K562 (cell line): Measurements from ENCODE around the gene NUFIP2. TPM values are rescaled to one million over a fixed set of nuclear protein-coding genes. Genes with fewer than 3 reads are reported as not detected.

Experiments
- ATAC-seq: fragments of 200-7000 bp; cut with Tn5 transposase; 3 replicates; pipeline ENCODE4 v1.9.1; 2020; ENCODE audit warnings: moderate library complexity
- BruUV-seq: library from RNA; stranded (reverse); fragments of 400-500 nt; replicated peaks from 2 replicates; lab custom pipeline; 2021; lab: Mats Ljungman, UMichigan
- CTCF ChIA-PET: fragments of 300-600 bp; formaldehyde crosslinking; extraction: SDS; loops from one replicate; lab custom pipeline; 2021; ENCODE audit warnings: low intra/inter-chr PET ratio; lab: Yijun Ruan, JAX
- POLR2A ChIA-PET: fragments of 300-600, 350-650 bp; sonication (Branson Sonifier 250); formaldehyde crosslinking; extraction: SDS; loops from one replicate; lab custom pipeline; 2021; ENCODE audit warnings: antibody characterized with exemption, inconsistent platforms; lab: Yijun Ruan, JAX
- DNase-seq, 4 experiments: peaks; one replicate each; pipeline versions ENCODE4 v3.0.0 to v3.0.0-alpha.2; 2011 to 2018; ENCODE audit warnings: low spot score in 3 of 4, mixed read lengths in 3 of 4; ENCODE audit errors: extremely low read depth in 1 of 4
- FAIRE-seq: peaks from 2 replicates; lab custom pipeline; 2011; peaks lifted over from hg19 to GRCh38; lab: Jason Lieb, UNC
- H2AFZ ChIP-seq: 2 replicates; pipeline ENCODE4 v1.6.0; 2011; ENCODE audit warnings: low read depth, low read length, control low read depth, inconsistent platforms
- H3K27ac ChIP-seq: fragments of 200-600 bp; 3 replicates; pipeline ENCODE4 v1.8.0; 2011; ENCODE audit warnings: low read depth, mild to moderate bottlenecking, control low read depth, inconsistent platforms, low read length, moderate library complexity, mixed read lengths; ENCODE audit errors: extremely low read depth
- H3K27me3 ChIP-seq, 2 experiments: fragments of 300-600 bp in 1 of 2; 2 replicates in 1 of 2; 3 replicates in 1 of 2; pipeline versions ENCODE4 v1.6.0 to v1.8.0; 2011; ENCODE audit warnings: inconsistent platforms in 2 of 2, low read length in 2 of 2, mild to moderate bottlenecking in 1 of 2, mixed read lengths in 1 of 2, moderate library complexity in 1 of 2; ENCODE audit not compliant: control insufficient read depth in 2 of 2, insufficient read depth in 2 of 2
- H3K36me3 ChIP-seq: fragments of 300-600 bp; 3 replicates; pipeline ENCODE4 v1.8.0; 2011; ENCODE audit warnings: mild to moderate bottlenecking, low read length, inconsistent platforms; ENCODE audit not compliant: control insufficient read depth, insufficient read depth
- H3K4me1 ChIP-seq, 2 experiments: fragments of 200-600 bp in 1 of 2; replicated peaks in 1 of 2; 2 replicates in 1 of 2; 3 replicates in 1 of 2; pipeline versions ENCODE4 v1.5.1 to v1.8.0; 2011; ENCODE audit warnings: inconsistent platforms in 2 of 2, low read length in 2 of 2, mild to moderate bottlenecking in 1 of 2, mixed read lengths in 1 of 2, moderate library complexity in 1 of 2; ENCODE audit not compliant: control insufficient read depth in 2 of 2, insufficient read depth in 2 of 2
- H3K4me2 ChIP-seq: 2 replicates; pipeline ENCODE4 v1.6.1; 2011; ENCODE audit warnings: low read length, control low read depth, inconsistent platforms, mixed read lengths; ENCODE audit not compliant: insufficient read depth
- H3K4me3 ChIP-seq: fragments of 200-600 bp; sonication (generic), shearing (Covaris generic); 2 replicates; pipeline ENCODE4 v1.5.1; 2016; ENCODE audit warnings: control low read depth, inconsistent platforms
- H3K79me2 ChIP-seq: fragments of 200-600 bp; 3 replicates; pipeline ENCODE4 v1.8.0; 2011; ENCODE audit warnings: low read length, inconsistent platforms; ENCODE audit not compliant: control insufficient read depth, insufficient read depth
- H3K9ac ChIP-seq, 2 experiments: 2 replicates each; pipeline versions ENCODE4 v1.6.0 to v1.6.1; 2011; ENCODE audit warnings: low read depth in 2 of 2, low read length in 2 of 2, control low read depth in 1 of 2, inconsistent platforms in 1 of 2, mild to moderate bottlenecking in 1 of 2, mixed read lengths in 1 of 2; ENCODE audit not compliant: insufficient read depth in 1 of 2
- H3K9me1 ChIP-seq: one replicate; pipeline ENCODE4 v1.6.0; 2011; ENCODE audit warnings: inconsistent platforms, mild to moderate bottlenecking, low read length, moderate library complexity; ENCODE audit not compliant: control insufficient read depth, insufficient read depth
- H3K9me3 ChIP-seq: replicated peaks from 2 replicates; pipeline ENCODE4 v1.5.1; 2011; ENCODE audit warnings: low read depth, low read length, inconsistent platforms; ENCODE audit not compliant: control insufficient read depth, insufficient read depth
- H4K20me1 ChIP-seq: replicated peaks from 2 replicates; pipeline ENCODE4 v1.6.1; 2011; ENCODE audit warnings: low read length, inconsistent platforms, mixed read lengths; ENCODE audit not compliant: control insufficient read depth, insufficient read depth
- BRD4 ChIP-seq: fragments of 200-600 bp; sonication (generic); IDR thresholded peaks from 2 replicates; pipeline ENCODE4 v1.6.1; 2017; ENCODE audit warnings: inconsistent platforms
- HDAC3 ChIP-seq: fragments of 450-650 bp; IDR thresholded peaks from 2 replicates; pipeline ENCODE4 v1.6.1; 2018; ENCODE audit warnings: borderline replicate concordance, mild to moderate bottlenecking, moderate library complexity; ENCODE audit not compliant: partially characterized antibody
- MCM2 ChIP-seq: fragments of 450-650 bp; IDR thresholded peaks from 2 replicates; pipeline ENCODE4 v1.6.1; 2017; ENCODE audit warnings: low read depth, mild to moderate bottlenecking
- MEF2A ChIP-seq: IDR thresholded peaks from 2 replicates; pipeline ENCODE4 v1.6.1; 2011; ENCODE audit warnings: low read depth, mild to moderate bottlenecking, low read length, moderate library complexity; ENCODE audit not compliant: control insufficient read depth
- NFYB ChIP-seq: IDR thresholded peaks from 2 replicates; pipeline ENCODE4 v1.6.1; 2011; ENCODE audit warnings: mild to moderate bottlenecking, moderate library complexity; ENCODE audit not compliant: insufficient read length; ENCODE audit errors: extremely low read depth
- NR3C1 ChIP-seq: sonication (generic); formaldehyde crosslinking; IDR thresholded peaks from 2 replicates; pipeline ENCODE4 v1.8.1; 2022; ENCODE audit warnings: missing genetic modification reagents
- RBM39 ChIP-seq: fragments of 200-400 bp; formaldehyde crosslinking; optimal IDR thresholded peaks from 2 replicates; pipeline ENCODE3; 2018; ENCODE audit warnings: low read depth, low read length
- SMAD1 ChIP-seq: fragments of 150-350 bp; IDR thresholded peaks from 2 replicates; pipeline ENCODE4 v1.6.1; 2014; ENCODE audit warnings: low read length, low read depth; ENCODE audit not compliant: partially characterized antibody
- SREBF1 ChIP-seq: fragments of 150-350 bp; IDR thresholded peaks from 2 replicates; pipeline ENCODE4 v1.6.1; 2014; ENCODE audit warnings: antibody characterized with exemption, low read depth, low read length, borderline replicate concordance
- THRAP3 ChIP-seq: fragments of 450-650 bp; IDR thresholded peaks from 2 replicates; pipeline ENCODE4 v1.6.1; 2016; ENCODE audit warnings: mild to moderate bottlenecking, inconsistent platforms, borderline replicate concordance
- U2AF2 ChIP-seq: fragments of 200-400 bp; formaldehyde crosslinking; optimal IDR thresholded peaks from 2 replicates; pipeline ENCODE3; 2017; ENCODE audit warnings: low read depth, mild to moderate bottlenecking, low read length
- ZNF354B ChIP-seq: fragments of 250-450 bp; sonication (Bioruptor Pico); IDR thresholded peaks from 2 replicates; pipeline ENCODE4 v1.4.0; 2020
- ZNF586 ChIP-seq: fragments of 450-650 bp; formaldehyde crosslinking; conservative IDR thresholded peaks from 2 replicates; pipeline ENCODE4 v1.4.0; 2020; ENCODE audit warnings: mild to moderate bottlenecking, moderate library complexity
- WGBS: fragments of 100-300 bp; shearing (Covaris generic); methylation state at CpG from one replicate; pipeline ENCODE4 v1.1.6; 2016; ENCODE audit warnings: low coverage, mixed read lengths; ENCODE audit not compliant: insufficient coverage; ENCODE audit errors: missing lambda C conversion rate; 5-methylcytosine and 5-hydroxymethylcytosine counted together
- in situ Hi-C: fragments of 300-500 bp; cut with MboI; formaldehyde crosslinking; loops from 4 replicates; pipeline ENCODE4 v1.15.0; 2018; ENCODE audit warnings: inconsistent platforms, mixed read lengths
- intact Hi-C: fragments of 100-400 bp; cut with micrococcal nuclease; formaldehyde crosslinking; loops from 2 replicates; pipeline ENCODE4 v1.14.2; 2022
- polyA plus RNA-seq, 8 experiments: library from polyadenylated mRNA; depleted of rRNA in 4 of 8; stranded (reverse) in 5 of 8; unstranded in 3 of 8; fragments of >200 nt; fragmentation: Nextera tagmentation in 2 of 8; fragmentation: Illumina TruSeq in 1 of 8; extraction: Ambion mirVana in 2 of 8; extraction: Trizol in 1 of 8; gene quantifications; 2 replicates each; pipeline versions ENCODE4 v1.2.1 to v1.2.3, GENCODE V29; 2011 to 2014; ENCODE audit warnings: inconsistent platforms in 1 of 8, missing spikeins in 1 of 8
- total RNA-seq, 7 experiments: library from RNA; depleted of rRNA in 6 of 7; stranded (reverse); fragments of >200 nt in 6 of 7; fragmentation: Illumina TruSeq in 2 of 7; extraction: Trizol in 2 of 7; gene quantifications; 2 replicates each; pipeline versions ENCODE4 v1.2.1 to v1.2.3, GENCODE V29; 2011 to 2021; ENCODE audit warnings: low replicate concordance in 1 of 7
- TF ChIP-seq, protein P1 (sequence below): fragments of 250-450 bp; sonication (Bioruptor Pico); IDR thresholded peaks from 2 replicates; pipeline ENCODE4 v1.5.0; 2022; ENCODE audit warnings: mild to moderate bottlenecking

Gene NUFIP2
- total and polyA plus RNA-seq, 9 of the 15 experiments (the other 6 are each of a cell fraction or from before 2014, with no cell fraction given) = 4.9 to 40.7 (median 18.5) TPM

DNA sequence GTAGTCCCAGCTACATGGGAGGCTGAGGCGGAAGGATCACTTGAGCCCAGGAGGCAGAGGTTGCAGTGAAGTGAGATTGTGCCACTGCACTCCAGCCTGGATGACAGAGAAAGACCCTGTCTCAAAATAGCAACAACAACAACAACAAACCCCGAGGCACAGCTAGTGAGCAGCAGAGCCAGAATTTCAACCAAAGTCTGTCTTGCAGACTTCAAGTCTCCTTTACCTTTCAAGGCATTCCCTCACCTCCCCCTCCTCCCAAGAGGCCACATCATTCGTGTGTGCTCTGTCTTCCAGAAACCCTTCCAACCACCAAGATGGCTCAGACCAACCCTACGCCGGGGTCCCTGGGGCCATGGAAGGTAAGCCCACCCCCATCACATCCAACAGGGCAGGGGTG lies 45.1 kb downstream of the NUFIP2 start:
- H3K27ac ChIP-seq = no peak overlapping the region
- BruUV-seq = no TSS peak
- H3K4me1 ChIP-seq = no peaks in the 10 kb centered on the region
- H3K27me3 ChIP-seq = no peaks in the 10 kb centered on the region
- no peaks in the 10 kb centered on the region for H3K9me3 ChIP-seq
- intact Hi-C loops = loop anchor here (10.0 kb wide), 1 partner anchor 104 kb away; no protein-coding TSS in a partner anchor
- no peak for TF ChIP-seq RBM39
- TF ChIP-seq MEF2A = no peak
- no peak for TF ChIP-seq MCM2
- TF ChIP-seq THRAP3 = no peak
- no peak for TF ChIP-seq ZNF586 (CRISPR knock-in tag)
- TF ChIP-seq HDAC3 = no peak
- TF ChIP-seq U2AF2 = no peak
- no peak for TF ChIP-seq SMAD1
- TF ChIP-seq ZNF354B (CRISPR knock-in tag) = no peak
- TF ChIP-seq SREBF1 = no peak
- TF ChIP-seq, protein P1, sequence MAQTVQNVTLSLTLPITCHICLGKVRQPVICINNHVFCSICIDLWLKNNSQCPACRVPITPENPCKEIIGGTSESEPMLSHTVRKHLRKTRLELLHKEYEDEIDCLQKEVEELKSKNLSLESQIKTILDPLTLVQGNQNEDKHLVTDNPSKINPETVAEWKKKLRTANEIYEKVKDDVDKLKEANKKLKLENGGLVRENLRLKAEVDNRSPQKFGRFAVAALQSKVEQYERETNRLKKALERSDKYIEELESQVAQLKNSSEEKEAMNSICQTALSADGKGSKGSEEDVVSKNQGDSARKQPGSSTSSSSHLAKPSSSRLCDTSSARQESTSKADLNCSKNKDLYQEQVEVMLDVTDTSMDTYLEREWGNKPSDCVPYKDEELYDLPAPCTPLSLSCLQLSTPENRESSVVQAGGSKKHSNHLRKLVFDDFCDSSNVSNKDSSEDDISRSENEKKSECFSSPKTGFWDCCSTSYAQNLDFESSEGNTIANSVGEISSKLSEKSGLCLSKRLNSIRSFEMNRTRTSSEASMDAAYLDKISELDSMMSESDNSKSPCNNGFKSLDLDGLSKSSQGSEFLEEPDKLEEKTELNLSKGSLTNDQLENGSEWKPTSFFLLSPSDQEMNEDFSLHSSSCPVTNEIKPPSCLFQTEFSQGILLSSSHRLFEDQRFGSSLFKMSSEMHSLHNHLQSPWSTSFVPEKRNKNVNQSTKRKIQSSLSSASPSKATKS (CRISPR knock-in tag) = no peak
- no peak for TF ChIP-seq NFYB
- TF ChIP-seq NR3C1 (CRISPR knock-in tag) = no peak
- no peak for TF ChIP-seq BRD4
- no peak overlapping the region for H3K4me2 ChIP-seq
- H3K9me1 ChIP-seq = no peaks in the 10 kb centered on the region
- H3K36me3 ChIP-seq = no peaks in the 10 kb centered on the region; the same call in 2 of the 3 replicates
- 0 out of 2 replicates have a peak, but pooled peaks cover 2% of the 10 kb centered on the region for H4K20me1 ChIP-seq
- no peak overlapping the region for H2AFZ ChIP-seq
- no peak overlapping the region for H3K4me3 ChIP-seq
- FAIRE-seq (no peak), DNase-seq (no peak), ATAC-seq (no peak)
- WGBS = 46% methylated on average over 5 of the region's 5 CpGs
- ChIA-PET POLR2A (no interaction called here), CTCF (no interaction called here)
- no peaks in the 10 kb centered on the region for H3K79me2 ChIP-seq
- no peak overlapping the region for H3K9ac ChIP-seq
- in situ Hi-C loops = no loop called here
